Keratinocyte (primary cell): ENCODE data around the gene TNFSF11.

Source experiments
- EZH2 ChIP-seq: IDR thresholded peaks from one replicate; pipeline ENCODE4 v1.6.1; 2012; ENCODE audit warnings: inconsistent platforms, mild to moderate bottlenecking, low read length, moderate library complexity
- TF ChIP-seq, protein P1 (sequence below), 3 experiments: IDR thresholded peaks in 1 of 3; conservative IDR thresholded peaks in 1 of 3; optimal IDR thresholded peaks in 1 of 3; 2 replicates in 2 of 3; 3 replicates in 1 of 3; pipeline versions ENCODE3 to v1.5.1; 2011; ENCODE audit warnings: low read length in 3 of 3, mild to moderate bottlenecking in 3 of 3, moderate library complexity in 2 of 3, control low read depth in 1 of 3, inconsistent platforms in 1 of 3; ENCODE audit not compliant: insufficient read depth in 2 of 3; ENCODE audit errors: extremely low read depth in 1 of 3

DNA sequence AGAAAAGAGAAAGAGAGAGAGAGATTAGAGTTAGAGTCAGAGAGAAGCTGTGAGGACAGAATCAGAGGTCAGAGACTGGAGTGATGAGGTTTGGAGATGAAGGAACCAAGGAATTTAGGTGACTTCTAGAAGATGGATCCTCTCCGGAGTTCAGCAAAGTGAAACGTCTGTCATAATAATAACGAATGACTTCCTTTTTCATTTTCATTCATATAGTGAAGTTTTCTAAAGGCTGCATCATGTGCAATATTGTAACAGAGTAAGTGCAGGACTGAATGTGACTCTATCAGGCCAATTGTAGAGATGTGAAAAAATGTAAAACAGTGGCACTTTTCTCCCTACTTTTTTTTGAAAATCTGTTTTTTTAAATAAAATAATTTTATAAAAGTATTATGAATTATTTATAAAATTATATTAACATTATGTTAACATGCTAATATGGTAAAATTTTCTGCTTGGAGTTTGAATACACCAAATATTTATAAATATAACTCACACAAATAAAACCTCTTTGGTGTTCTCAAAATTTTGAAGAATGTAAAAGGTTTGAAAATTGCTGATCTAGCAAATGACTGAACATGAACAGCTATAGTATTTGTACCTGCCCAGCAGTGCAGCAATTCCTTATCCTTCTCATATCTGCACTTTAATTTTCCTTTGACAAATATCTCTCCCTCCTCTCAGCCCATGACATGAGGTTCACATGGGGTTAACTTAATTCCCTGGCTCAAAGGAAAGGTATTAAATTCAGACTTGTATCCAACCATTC, 4.2 kb upstream of the TNFSF11 start:
- TF ChIP-seq, protein P1, sequence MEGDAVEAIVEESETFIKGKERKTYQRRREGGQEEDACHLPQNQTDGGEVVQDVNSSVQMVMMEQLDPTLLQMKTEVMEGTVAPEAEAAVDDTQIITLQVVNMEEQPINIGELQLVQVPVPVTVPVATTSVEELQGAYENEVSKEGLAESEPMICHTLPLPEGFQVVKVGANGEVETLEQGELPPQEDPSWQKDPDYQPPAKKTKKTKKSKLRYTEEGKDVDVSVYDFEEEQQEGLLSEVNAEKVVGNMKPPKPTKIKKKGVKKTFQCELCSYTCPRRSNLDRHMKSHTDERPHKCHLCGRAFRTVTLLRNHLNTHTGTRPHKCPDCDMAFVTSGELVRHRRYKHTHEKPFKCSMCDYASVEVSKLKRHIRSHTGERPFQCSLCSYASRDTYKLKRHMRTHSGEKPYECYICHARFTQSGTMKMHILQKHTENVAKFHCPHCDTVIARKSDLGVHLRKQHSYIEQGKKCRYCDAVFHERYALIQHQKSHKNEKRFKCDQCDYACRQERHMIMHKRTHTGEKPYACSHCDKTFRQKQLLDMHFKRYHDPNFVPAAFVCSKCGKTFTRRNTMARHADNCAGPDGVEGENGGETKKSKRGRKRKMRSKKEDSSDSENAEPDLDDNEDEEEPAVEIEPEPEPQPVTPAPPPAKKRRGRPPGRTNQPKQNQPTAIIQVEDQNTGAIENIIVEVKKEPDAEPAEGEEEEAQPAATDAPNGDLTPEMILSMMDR (optimal IDR thresholded peaks at IDR 0.05 in 1 of 3, IDR thresholded peaks at IDR 0.05 in 1 of 3, conservative IDR thresholded peaks at IDR 0.05 in 1 of 3; ENCODE audit: extremely low read depth in 1 of 3, insufficient read depth in 2 of 3, low read length in 3 of 3) = no peak
- no peak for TF ChIP-seq EZH2
